ENCODE results near the gene RBM20. TPM values are rescaled to one million over a fixed set of nuclear protein-coding genes. Genes with fewer than 3 reads are reported as not detected.

The RBM20 gene
- polyA plus RNA-seq, 1 donor (not counting 4 experiments of a cell fraction or from before 2014, with no cell fraction given): 0.01 TPM

- FAIRE-seq: no peak
- dilution Hi-C loops (cut with MboI; ENCODE audit: extremely low pct_ligation_motif_present, low sequenced_read_pairs): no loop called here
- H3K4me2 ChIP-seq (ENCODE audit: control insufficient read depth, extremely low read depth, insufficient read depth, low read depth, low read length): no peak overlapping the region
Observed at GRCh38 chr10:110676016-110676415, 31.9 kb downstream of the RBM20 start.

GRCh38 chr10:110679486-110680272 lies 35.5 kb downstream of the RBM20 start:
- Histone ChIP-seq H3K4me3 (ENCODE audit: control insufficient read depth in 2 of 3, extremely low read depth in 1 of 3, insufficient read depth in 2 of 3, low read depth in 1 of 3, low read length in 3 of 3) (no peak overlapping the region), H3K36me3 (ENCODE audit: control insufficient read depth in 2 of 2, extremely low read depth in 1 of 2, insufficient read depth in 2 of 2, low read length in 2 of 2) (no peaks in the 10 kb centered on the region), H3K4me2 (ENCODE audit: control insufficient read depth, extremely low read depth, insufficient read depth, low read depth, low read length) (no peak overlapping the region), H3K9ac (ENCODE audit: control insufficient read depth, extremely low read depth, insufficient read depth, low read length) (no peak overlapping the region), H3K79me2 (ENCODE audit: control insufficient read depth, insufficient read depth, low read length) (no peaks in the 10 kb centered on the region), H3K9me3 (ENCODE audit: control insufficient read depth, low read depth, low read length) (no peaks in the 10 kb centered on the region), H4K20me1 (ENCODE audit: control insufficient read depth, extremely low read depth, insufficient read depth, low read length) (no peaks in the 10 kb centered on the region), H3K27me3 (ENCODE audit: control insufficient read depth, extremely low read depth, insufficient read depth, low read length) (no peaks in the 10 kb centered on the region), H3K9me1 (ENCODE audit: control insufficient read depth, extremely low read depth, insufficient read depth, low read length) (no peaks in the 10 kb centered on the region), H3K27ac (ENCODE audit: control insufficient read depth, insufficient read depth, low read length) (no peak overlapping the region), H2AFZ (ENCODE audit: control insufficient read depth, low read length) (no peak overlapping the region), H3K4me1 (ENCODE audit: control insufficient read depth, extremely low read depth, insufficient read depth, low read length) (no peaks in the 10 kb centered on the region)
- DNase-seq (ENCODE audit: low read depth, low spot score) (no peak), FAIRE-seq (no peak)
- dilution Hi-C loops (cut with MboI; ENCODE audit: extremely low pct_ligation_motif_present, low sequenced_read_pairs): no loop called here
- no peak for TF ChIP-seq EZH2 (IDR thresholded peaks at IDR 0.05; ENCODE audit: low read length)

More at GRCh38 chr10:110676016-110676415, 31.9 kb downstream of the RBM20 start:
- no peak for DNase-seq (ENCODE audit: low read depth, low spot score)
- Histone ChIP-seq H3K9ac (ENCODE audit: control insufficient read depth, extremely low read depth, insufficient read depth, low read length) (no peak overlapping the region), H4K20me1 (ENCODE audit: control insufficient read depth, extremely low read depth, insufficient read depth, low read length) (no peaks in the 10 kb centered on the region), H3K27me3 (ENCODE audit: control insufficient read depth, extremely low read depth, insufficient read depth, low read length) (no peaks in the 10 kb centered on the region), H3K4me3 (ENCODE audit: control insufficient read depth in 2 of 3, extremely low read depth in 1 of 3, insufficient read depth in 2 of 3, low read depth in 1 of 3, low read length in 3 of 3) (no peak overlapping the region), H3K4me1 (ENCODE audit: control insufficient read depth, extremely low read depth, insufficient read depth, low read length) (peaks cover 4% of the 10 kb centered on the region), H3K9me1 (ENCODE audit: control insufficient read depth, extremely low read depth, insufficient read depth, low read length) (no peaks in the 10 kb centered on the region), H3K79me2 (ENCODE audit: control insufficient read depth, insufficient read depth, low read length) (no peaks in the 10 kb centered on the region), H3K36me3 (ENCODE audit: control insufficient read depth in 2 of 2, extremely low read depth in 1 of 2, insufficient read depth in 2 of 2, low read length in 2 of 2) (no peaks in the 10 kb centered on the region), H3K9me3 (ENCODE audit: control insufficient read depth, low read depth, low read length) (no peaks in the 10 kb centered on the region), H2AFZ (ENCODE audit: control insufficient read depth, low read length) (no peak overlapping the region), H3K27ac (ENCODE audit: control insufficient read depth, insufficient read depth, low read length) (no peak overlapping the region)
- TF ChIP-seq EZH2 (IDR thresholded peaks at IDR 0.05; ENCODE audit: low read length) (no peak), CTCF (optimal IDR thresholded peaks at IDR 0.05 in 1 of 3, IDR thresholded peaks at IDR 0.05 in 1 of 3, conservative IDR thresholded peaks at IDR 0.05 in 1 of 3; ENCODE audit: extremely low read depth in 1 of 3, insufficient read depth in 2 of 3, low read length in 3 of 3) (no peak)

Data from keratinocyte (primary cell).